Measurements from ENCODE around the gene NANOGP8.
"Not testable (repeated sequence)": the region's sequence is repeated elsewhere in the genome, so short reads cannot be mapped to it uniquely, and the experiment has no call there.

Gene NANOGP8, protein sequence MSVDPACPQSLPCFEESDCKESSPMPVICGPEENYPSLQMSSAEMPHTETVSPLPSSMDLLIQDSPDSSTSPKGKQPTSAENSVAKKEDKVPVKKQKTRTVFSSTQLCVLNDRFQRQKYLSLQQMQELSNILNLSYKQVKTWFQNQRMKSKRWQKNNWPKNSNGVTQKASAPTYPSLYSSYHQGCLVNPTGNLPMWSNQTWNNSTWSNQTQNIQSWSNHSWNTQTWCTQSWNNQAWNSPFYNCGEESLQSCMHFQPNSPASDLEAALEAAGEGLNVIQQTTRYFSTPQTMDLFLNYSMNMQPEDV

GRCh38 chr15:35085176-35085919 lies at the start of gene NANOGP8:
TSS of gene NANOGP8 (minus strand) at chr15:35085295. CDS start at chr15:35085110, 185 bp downstream.
- H3K4me3 ChIP-seq (ENCODE audit: low read depth, low read length); H3K27ac ChIP-seq (ENCODE audit: low read depth, low read length); H3K36me3 ChIP-seq (ENCODE audit: control insufficient read depth, insufficient read depth, low read length); H3K4me1 ChIP-seq (ENCODE audit: control insufficient read depth, insufficient read depth, low read length); H3K9me3 ChIP-seq (ENCODE audit: control insufficient read depth, insufficient read depth, low read length); H3K9ac ChIP-seq (ENCODE audit: low read depth, low read length); H3K27me3 ChIP-seq (ENCODE audit: control insufficient read depth, insufficient read depth, low read length): not testable (repeated sequence)

DNA sequence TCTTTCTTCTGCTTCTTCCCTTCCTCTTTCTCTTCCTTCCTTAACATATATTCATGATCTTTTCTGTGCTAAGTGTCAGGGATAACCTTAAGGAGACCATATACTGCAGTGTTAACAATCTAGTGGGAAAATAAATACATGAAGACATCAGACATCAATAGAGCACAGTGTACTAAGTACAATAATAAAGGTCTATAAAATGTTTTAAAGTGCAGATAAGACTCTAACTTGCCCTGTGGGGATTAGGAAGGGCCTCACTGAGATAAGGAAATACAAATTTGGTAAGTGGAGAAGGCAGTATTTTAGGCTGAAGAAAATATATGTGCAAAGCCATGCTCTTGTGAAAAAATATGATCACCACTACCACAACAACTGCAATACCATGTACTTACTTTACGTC lies 49.2 kb upstream of the NANOGP8 start:
- Histone ChIP-seq H3K4me3 (ENCODE audit: low read depth, low read length) (no peak overlapping the region), H3K9me3 (ENCODE audit: control insufficient read depth, insufficient read depth, low read length) (no peaks in the 10 kb centered on the region), H3K9ac (ENCODE audit: low read depth, low read length) (no peak overlapping the region), H3K4me1 (ENCODE audit: control insufficient read depth, insufficient read depth, low read length) (peaks cover 4% of the 10 kb centered on the region; the same call in 1 of the 2 replicates), H3K27ac (ENCODE audit: low read depth, low read length) (no peak overlapping the region), H3K27me3 (ENCODE audit: control insufficient read depth, insufficient read depth, low read length) (no peaks in the 10 kb centered on the region), H3K36me3 (ENCODE audit: control insufficient read depth, insufficient read depth, low read length) (no peaks in the 10 kb centered on the region)

DNA sequence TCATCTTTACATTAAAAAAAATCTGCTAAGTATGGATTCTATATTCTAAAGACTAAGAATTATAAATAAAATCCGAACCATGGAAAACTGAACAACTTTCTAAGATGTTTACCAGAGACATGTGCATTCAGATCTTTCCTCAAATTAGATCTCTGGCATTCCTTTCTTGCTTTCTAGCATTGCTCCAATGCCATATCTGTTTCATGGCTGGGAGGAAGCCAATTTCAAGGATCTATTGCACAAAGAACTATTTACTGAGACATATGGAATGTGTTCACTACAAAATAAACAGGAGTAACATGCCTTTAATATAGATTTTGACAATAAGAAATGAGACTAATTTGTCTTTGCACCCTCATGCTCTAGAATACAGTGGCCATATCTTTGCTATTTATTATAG lies 45.1 kb upstream of the NANOGP8 start:
- no peak overlapping the region for H3K4me3 ChIP-seq (ENCODE audit: low read depth, low read length)
- peaks cover 4% of the 10 kb centered on the region; the same call in 1 of the 2 replicates for H3K4me1 ChIP-seq (ENCODE audit: control insufficient read depth, insufficient read depth, low read length)
- H3K9ac ChIP-seq (ENCODE audit: low read depth, low read length), result no peak overlapping the region
- no peaks in the 10 kb centered on the region for H3K36me3 ChIP-seq (ENCODE audit: control insufficient read depth, insufficient read depth, low read length)
- H3K9me3 ChIP-seq (ENCODE audit: control insufficient read depth, insufficient read depth, low read length), result no peaks in the 10 kb centered on the region
- no peak overlapping the region for H3K27ac ChIP-seq (ENCODE audit: low read depth, low read length)
- no peaks in the 10 kb centered on the region for H3K27me3 ChIP-seq (ENCODE audit: control insufficient read depth, insufficient read depth, low read length)

DNA sequence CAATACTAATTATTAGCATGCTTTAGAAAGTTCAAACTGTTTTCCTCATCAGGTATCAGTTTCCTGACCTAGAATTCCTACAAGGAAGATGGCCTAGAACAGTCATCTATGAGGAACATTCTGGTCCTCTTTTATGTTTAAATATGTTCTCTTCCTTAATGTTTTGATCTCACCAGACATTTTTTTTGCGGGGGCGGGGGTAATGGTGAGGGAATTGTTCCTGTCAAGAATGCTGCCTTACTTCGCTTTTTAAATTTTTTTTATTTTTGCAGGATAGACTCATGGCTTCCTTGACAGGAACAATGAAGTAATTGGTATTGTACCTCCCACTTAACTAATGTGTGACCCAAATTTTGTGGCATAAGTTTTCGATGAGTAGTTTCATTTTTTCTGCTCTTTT lies 44.3 kb upstream of the NANOGP8 start:
- H3K9ac ChIP-seq (ENCODE audit: low read depth, low read length), result no peak overlapping the region

DNA sequence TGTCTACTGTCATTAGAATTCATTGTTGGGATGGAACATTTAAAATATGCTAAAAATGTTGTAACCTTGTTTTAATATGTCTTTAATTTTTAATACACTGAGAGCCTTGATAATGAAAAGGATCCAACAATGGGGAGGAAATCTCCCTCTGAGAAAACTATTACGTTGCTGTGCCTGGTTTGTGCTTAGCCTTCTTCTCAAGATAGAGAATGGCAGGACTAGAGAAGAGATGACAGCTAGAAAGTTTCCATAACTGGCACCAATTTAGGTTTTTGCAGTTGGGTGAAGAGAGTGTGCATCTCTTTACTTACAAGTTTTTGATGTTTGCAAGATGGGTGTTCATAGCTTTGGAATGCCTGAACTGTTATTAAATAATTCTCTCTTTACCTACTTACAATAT lies 42.6 kb upstream of the NANOGP8 start:
- no peak overlapping the region for H3K9ac ChIP-seq (ENCODE audit: low read depth, low read length)
- no peak overlapping the region for H3K27ac ChIP-seq (ENCODE audit: low read depth, low read length)
- no peak overlapping the region for H3K4me3 ChIP-seq (ENCODE audit: low read depth, low read length)
- H3K36me3 ChIP-seq (ENCODE audit: control insufficient read depth, insufficient read depth, low read length), result no peaks in the 10 kb centered on the region
- no peaks in the 10 kb centered on the region for H3K27me3 ChIP-seq (ENCODE audit: control insufficient read depth, insufficient read depth, low read length)
- no peaks in the 10 kb centered on the region for H3K4me1 ChIP-seq (ENCODE audit: control insufficient read depth, insufficient read depth, low read length)
- no peaks in the 10 kb centered on the region for H3K9me3 ChIP-seq (ENCODE audit: control insufficient read depth, insufficient read depth, low read length)

More for the DNA sequence above, 44.3 kb upstream of the NANOGP8 start:
- no peaks in the 10 kb centered on the region for H3K27me3 ChIP-seq (ENCODE audit: control insufficient read depth, insufficient read depth, low read length)
- no peak overlapping the region for H3K27ac ChIP-seq (ENCODE audit: low read depth, low read length)
- no peaks in the 10 kb centered on the region for H3K9me3 ChIP-seq (ENCODE audit: control insufficient read depth, insufficient read depth, low read length)
- no peaks in the 10 kb centered on the region for H3K36me3 ChIP-seq (ENCODE audit: control insufficient read depth, insufficient read depth, low read length)
- H3K4me3 ChIP-seq (ENCODE audit: low read depth, low read length), result no peak overlapping the region
- H3K4me1 ChIP-seq (ENCODE audit: control insufficient read depth, insufficient read depth, low read length), result peaks cover 4% of the 10 kb centered on the region; the same call in 1 of the 2 replicates

DNA sequence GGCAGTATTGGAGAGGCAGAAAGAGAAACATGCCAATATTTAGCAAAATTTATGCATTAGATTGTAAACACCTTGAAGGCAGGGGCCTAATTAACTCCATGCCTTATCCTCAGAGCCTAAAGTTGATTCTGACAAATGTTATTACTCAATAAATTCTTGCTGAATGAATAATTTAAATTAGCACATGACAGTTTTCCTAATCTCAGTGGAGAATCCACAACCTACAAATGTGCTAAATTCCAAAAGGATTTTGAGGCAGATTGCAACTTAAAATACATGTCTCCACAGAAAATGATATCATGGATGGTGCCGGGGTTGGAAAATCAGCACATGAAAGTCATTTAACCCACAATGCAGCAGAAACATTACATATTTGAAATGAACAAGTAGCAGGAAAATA lies 41.1 kb upstream of the NANOGP8 start:
- H3K9me3 ChIP-seq (ENCODE audit: control insufficient read depth, insufficient read depth, low read length), result no peaks in the 10 kb centered on the region
- H3K36me3 ChIP-seq (ENCODE audit: control insufficient read depth, insufficient read depth, low read length), result no peaks in the 10 kb centered on the region
- no peaks in the 10 kb centered on the region for H3K27me3 ChIP-seq (ENCODE audit: control insufficient read depth, insufficient read depth, low read length)
- no peaks in the 10 kb centered on the region for H3K4me1 ChIP-seq (ENCODE audit: control insufficient read depth, insufficient read depth, low read length)
- H3K27ac ChIP-seq (ENCODE audit: low read depth, low read length), result no peak overlapping the region
- no peak overlapping the region for H3K9ac ChIP-seq (ENCODE audit: low read depth, low read length)
- H3K4me3 ChIP-seq (ENCODE audit: low read depth, low read length), result no peak overlapping the region

DNA sequence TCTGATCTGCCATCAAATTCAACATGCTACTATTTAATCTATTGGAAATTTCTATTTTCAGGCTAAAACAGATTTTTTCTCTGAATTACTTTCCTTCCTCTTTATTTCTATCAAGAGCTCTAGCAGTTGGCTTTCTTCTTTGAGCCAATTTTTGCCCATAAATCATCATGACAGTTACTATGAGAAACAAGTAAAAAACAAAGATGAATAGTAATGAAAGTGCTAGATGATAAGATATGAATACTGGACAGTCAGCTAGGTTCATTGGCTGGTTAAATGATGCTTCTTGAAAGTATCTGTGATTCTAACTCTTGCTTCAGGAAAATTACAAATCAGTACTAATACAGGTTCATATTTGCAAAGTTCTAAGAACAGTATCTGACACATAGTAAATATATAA lies 38.6 kb upstream of the NANOGP8 start:
- no peak overlapping the region for H3K9ac ChIP-seq (ENCODE audit: low read depth, low read length)
- no peaks in the 10 kb centered on the region for H3K36me3 ChIP-seq (ENCODE audit: control insufficient read depth, insufficient read depth, low read length)
- no peak overlapping the region for H3K27ac ChIP-seq (ENCODE audit: low read depth, low read length)
- no peaks in the 10 kb centered on the region for H3K4me1 ChIP-seq (ENCODE audit: control insufficient read depth, insufficient read depth, low read length)
- H3K9me3 ChIP-seq (ENCODE audit: control insufficient read depth, insufficient read depth, low read length), result no peaks in the 10 kb centered on the region
- H3K4me3 ChIP-seq (ENCODE audit: low read depth, low read length), result no peak overlapping the region
- H3K27me3 ChIP-seq (ENCODE audit: control insufficient read depth, insufficient read depth, low read length), result no peaks in the 10 kb centered on the region

- Histone ChIP-seq H3K9ac (ENCODE audit: low read depth, low read length) (no peak overlapping the region), H3K36me3 (ENCODE audit: control insufficient read depth, insufficient read depth, low read length) (no peaks in the 10 kb centered on the region), H3K4me3 (ENCODE audit: low read depth, low read length) (no peak overlapping the region), H3K4me1 (ENCODE audit: control insufficient read depth, insufficient read depth, low read length) (peaks cover 15% of the 10 kb centered on the region), H3K27me3 (ENCODE audit: control insufficient read depth, insufficient read depth, low read length) (no peaks in the 10 kb centered on the region), H3K27ac (ENCODE audit: low read depth, low read length) (no peak overlapping the region), H3K9me3 (ENCODE audit: control insufficient read depth, insufficient read depth, low read length) (no peaks in the 10 kb centered on the region)
These were observed 36.7 kb upstream of the NANOGP8 start for GRCh38 chr15:35121611-35122359.

DNA sequence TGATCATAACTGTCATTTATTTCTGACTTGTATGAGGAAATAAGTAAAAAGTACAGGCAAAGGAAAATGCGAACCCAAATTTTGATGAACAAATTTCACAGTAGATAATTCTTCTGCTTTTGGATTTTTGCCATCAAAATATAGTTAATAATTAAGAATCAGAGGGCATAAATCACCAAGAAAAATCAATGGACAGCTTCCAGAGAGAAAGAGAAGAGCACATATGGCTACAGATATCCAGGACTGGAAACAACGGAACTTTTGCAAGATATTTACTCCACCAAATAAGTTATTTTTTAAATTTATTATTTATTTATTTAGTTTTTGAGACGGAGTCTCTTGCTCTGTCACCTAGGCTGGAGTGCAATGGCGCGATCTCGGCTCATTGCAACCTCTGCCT lies 35.1 kb upstream of the NANOGP8 start:
- H3K9me3 ChIP-seq (ENCODE audit: control insufficient read depth, insufficient read depth, low read length), result no peaks in the 10 kb centered on the region

DNA sequence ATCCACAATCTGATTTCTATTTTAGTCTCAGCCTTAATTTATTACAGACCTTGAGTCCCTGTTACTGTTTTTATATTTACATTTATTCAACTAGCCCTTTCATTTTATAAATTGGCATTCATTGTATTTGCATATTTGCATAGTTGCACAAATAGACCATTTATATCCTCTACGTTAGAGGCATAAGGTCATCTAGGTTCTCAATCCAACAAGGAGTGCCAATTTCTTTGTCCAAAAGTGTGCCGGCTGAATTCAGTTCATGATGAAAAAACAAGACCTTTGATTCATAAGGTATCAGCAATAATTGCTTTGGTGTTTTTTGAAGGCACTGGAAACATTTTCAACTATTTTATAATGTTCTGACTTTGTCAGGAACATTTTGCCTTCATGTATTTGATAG lies 33.9 kb upstream of the NANOGP8 start:
- H3K9me3 ChIP-seq (ENCODE audit: control insufficient read depth, insufficient read depth, low read length), result no peaks in the 10 kb centered on the region

More for the DNA sequence above, 35.1 kb upstream of the NANOGP8 start:
- H3K36me3 ChIP-seq (ENCODE audit: control insufficient read depth, insufficient read depth, low read length), result no peaks in the 10 kb centered on the region
- H3K27ac ChIP-seq (ENCODE audit: low read depth, low read length), result no peak overlapping the region
- no peak overlapping the region for H3K9ac ChIP-seq (ENCODE audit: low read depth, low read length)
- H3K4me3 ChIP-seq (ENCODE audit: low read depth, low read length), result no peak overlapping the region
- H3K4me1 ChIP-seq (ENCODE audit: control insufficient read depth, insufficient read depth, low read length), result peaks cover 18% of the 10 kb centered on the region
- H3K27me3 ChIP-seq (ENCODE audit: control insufficient read depth, insufficient read depth, low read length), result no peaks in the 10 kb centered on the region

More for the DNA sequence above, 33.9 kb upstream of the NANOGP8 start:
- Histone ChIP-seq H3K4me1 (ENCODE audit: control insufficient read depth, insufficient read depth, low read length) (peaks cover 18% of the 10 kb centered on the region), H3K9ac (ENCODE audit: low read depth, low read length) (no peak overlapping the region), H3K36me3 (ENCODE audit: control insufficient read depth, insufficient read depth, low read length) (no peaks in the 10 kb centered on the region), H3K27ac (ENCODE audit: low read depth, low read length) (no peak overlapping the region), H3K27me3 (ENCODE audit: control insufficient read depth, insufficient read depth, low read length) (no peaks in the 10 kb centered on the region), H3K4me3 (ENCODE audit: low read depth, low read length) (no peak overlapping the region)

All from HUES48 (cell line).